Testis (tissue), 3 donors: ENCODE results near the gene SNED1. TPM values are rescaled to one million over a fixed set of nuclear protein-coding genes. Genes with fewer than 3 reads are reported as not detected.

ENCODE experiments used
- DNase-seq: peaks from one replicate; pipeline ENCODE4 v3.0.0-alpha.2; 2019
- H3K27ac ChIP-seq, 2 donors: fragments of 200-600 bp; sonication (generic); one replicate each; pipeline ENCODE4 v1.5.1; 2019
- H3K27me3 ChIP-seq: fragments of 200-600 bp; sonication (generic); one replicate; pipeline ENCODE4 v1.5.1; 2019
- H3K36me3 ChIP-seq: fragments of 200-600 bp; sonication (generic); one replicate; pipeline ENCODE4 v1.5.1; 2017; ENCODE audit warnings: low read depth; ENCODE audit errors: missing control alignments
- H3K4me1 ChIP-seq: fragments of 200-600 bp; sonication (generic); one replicate; pipeline ENCODE4 v1.5.1; 2019
- H3K4me3 ChIP-seq, 2 donors: fragments of 200-600 bp; sonication (generic); one replicate each; pipeline ENCODE4 v1.5.1; 2017 to 2019
- H3K9me3 ChIP-seq: fragments of 200-600 bp; sonication (generic); one replicate; pipeline ENCODE4 v1.5.1; 2017
- CTCF ChIP-seq, 3 experiments: fragments of 450-650 bp in 2 of 3; fragments of 200-600 bp in 1 of 3; sonication (generic) in 1 of 3; IDR thresholded peaks; one replicate each; pipeline ENCODE4 v1.5.1; 2016 to 2019; ENCODE audit warnings: antibody characterized with exemption in 3 of 3, mild to moderate bottlenecking in 2 of 3, moderate library complexity in 1 of 3
- POLR2A ChIP-seq: fragments of 450-650 bp; IDR thresholded peaks from one replicate; pipeline ENCODE4 v1.6.1; 2017; ENCODE audit warnings: antibody characterized with exemption, mild to moderate bottlenecking, moderate library complexity
- WGBS, 2 donors: methylation state at CpG; one replicate each; pipeline ENCODE4 v1.1.5; 2018; 5-methylcytosine and 5-hydroxymethylcytosine counted together
- intact Hi-C: fragments of 100-400 bp; cut with DNase I; formaldehyde crosslinking; loops from one replicate; pipeline ENCODE4 v1.15.1; 2023; ENCODE audit warnings: low total_unique reads
- polyA plus RNA-seq: library from polyadenylated mRNA; stranded (reverse); fragments of 350-450 nt; fragmentation: Illumina TruSeq; extraction: RNeasy Lipid Tissue Mini Kit (QIAGEN cat#74804); gene quantifications from one replicate; pipeline ENCODE4 v1.2.3, GENCODE V29; 2014; ENCODE audit warnings: low read depth, low replicate concordance; ENCODE audit not compliant: insufficient read depth
- total RNA-seq, 2 donors: library from RNA; depleted of rRNA; stranded (reverse); fragments of >200 nt; gene quantifications; one replicate each; pipeline ENCODE4 v1.2.3, GENCODE V29; 2016

The SNED1 gene
- total and polyA plus RNA-seq, 3 donors from 2014 or later: 15.8 to 107 (median 82.7) TPM

GRCh38 chr2:241094172-241094571 lies 95.8 kb downstream of the SNED1 start:
- no peak overlapping the region for H3K4me3 ChIP-seq
- H3K27me3 ChIP-seq: no peaks in the 10 kb centered on the region
- H3K9me3 ChIP-seq: no peaks in the 10 kb centered on the region
- H3K4me1 ChIP-seq: peaks cover 6% of the 10 kb centered on the region
- intact Hi-C loops: no loop called here
- 80 to 91% methylated on average over 7 of the region's 7 CpGs for WGBS, 2 donors
- DNase-seq: no peak
- no peaks in the 10 kb centered on the region for H3K36me3 ChIP-seq
- no peak overlapping the region for H3K27ac ChIP-seq
- no peak for TF ChIP-seq CTCF (IDR thresholded peaks at IDR 0.05)
- no peak for TF ChIP-seq POLR2A

GRCh38 chr2:241094924-241095420 lies 96.6 kb downstream of the SNED1 start:
- WGBS, 2 donors: 64 to 74% methylated on average over 5 to 6 of the region's 6 CpGs
- Histone ChIP-seq H3K9me3 (no peaks in the 10 kb centered on the region), H3K4me3 (no peak overlapping the region), H3K4me1 (peaks cover 6% of the 10 kb centered on the region), H3K27me3 (no peaks in the 10 kb centered on the region), H3K36me3 (no peaks in the 10 kb centered on the region), H3K27ac (no peak overlapping the region)
- intact Hi-C loops: no loop called here
- no peak for TF ChIP-seq CTCF (IDR thresholded peaks at IDR 0.05)
- DNase-seq: peak; percentile 8

- DNase-seq: peak; percentile 13
- H3K36me3 ChIP-seq: no peaks in the 10 kb centered on the region
Measured at GRCh38 chr2:241095594-241096290, 97.3 kb downstream of the SNED1 start.

GRCh38 chr2:241096979-241097378 lies 98.6 kb downstream of the SNED1 start:
- Histone ChIP-seq H3K4me3 (no peak overlapping the region), H3K4me1 (peaks cover 7% of the 10 kb centered on the region), H3K27ac (no peak overlapping the region), H3K27me3 (no peaks in the 10 kb centered on the region), H3K9me3 (no peaks in the 10 kb centered on the region), H3K36me3 (no peaks in the 10 kb centered on the region)
- WGBS, 2 donors: 90 to 95% methylated on average over 8 of the region's 8 CpGs
- no peak for DNase-seq
- intact Hi-C loops: no loop called here
- TF ChIP-seq CTCF (IDR thresholded peaks at IDR 0.05) (no peak), POLR2A (no peak)

More at GRCh38 chr2:241095594-241096290, 97.3 kb downstream of the SNED1 start:
- intact Hi-C loops: no loop called here
- Histone ChIP-seq H3K4me3 (no peak overlapping the region), H3K27ac (no peak overlapping the region), H3K27me3 (no peaks in the 10 kb centered on the region), H3K9me3 (no peaks in the 10 kb centered on the region), H3K4me1 (peaks cover 6% of the 10 kb centered on the region)
- no peak for TF ChIP-seq CTCF (IDR thresholded peaks at IDR 0.05)
- no peak for TF ChIP-seq POLR2A
- WGBS, 2 donors: 84 to 85% methylated on average over 14 of the region's 14 CpGs

GRCh38 chr2:241099246-241099645 lies 100.8 kb downstream of the SNED1 start:
- no peak overlapping the region for H3K27ac ChIP-seq
- no peaks in the 10 kb centered on the region for H3K9me3 ChIP-seq
- no peak for TF ChIP-seq CTCF (IDR thresholded peaks at IDR 0.05)
- TF ChIP-seq POLR2A: no peak
- peaks cover 14% of the 10 kb centered on the region for H3K4me1 ChIP-seq
- H3K4me3 ChIP-seq: no peak overlapping the region
- H3K27me3 ChIP-seq: no peaks in the 10 kb centered on the region
- 88 to 90% methylated on average over 5 of the region's 5 CpGs for WGBS, 2 donors
- no peak for DNase-seq
- intact Hi-C loops: no loop called here
- no peaks in the 10 kb centered on the region for H3K36me3 ChIP-seq
